Activated T-cell treated with anti-CD3 and anti-CD28 coated beads, Interleukin-2, amount 50 U/mL, for 4 hours (primary cell): ENCODE data around the gene NEDD8. TPM values are rescaled to one million over a fixed set of nuclear protein-coding genes. Genes with fewer than 3 reads are reported as not detected.
A peak's percentile ranks its signal among the peaks of the same experiment; 100 is the strongest.
"Not testable (repeated sequence)": the region's sequence is repeated elsewhere in the genome, so short reads cannot be mapped to it uniquely, and the experiment has no call there.

Source experiments
- ATAC-seq, 2 donors: fragments of 200-7000 bp; cut with Tn5 transposase; one replicate each; pipeline ENCODE4 v1.10.0; 2021
- DNase-seq: peaks from one replicate; pipeline ENCODE4 v3.0.0-alpha.2; 2020
- H3K27me3 Mint-ChIP-seq: one replicate; pipeline ENCODE4 v1.8.0; 2021; ENCODE audit warnings: low read depth, mixed read lengths
- H3K36me3 Mint-ChIP-seq: one replicate; pipeline ENCODE4 v1.8.0; 2022; ENCODE audit warnings: mixed read lengths; ENCODE audit not compliant: insufficient read depth
- H3K4me1 Mint-ChIP-seq: one replicate; pipeline ENCODE4 v1.8.0; 2021; ENCODE audit warnings: low read depth, mixed read lengths
- H3K4me3 Mint-ChIP-seq: one replicate; pipeline ENCODE4 v1.8.0; 2021; ENCODE audit warnings: mild to moderate bottlenecking, moderate library complexity, mixed read lengths
- H3K9me3 Mint-ChIP-seq: one replicate; pipeline ENCODE4 v1.8.0; 2021; ENCODE audit warnings: mixed read lengths
- total RNA-seq, 3 donors: library from RNA; stranded (reverse); gene quantifications; one replicate each; pipeline ENCODE4 v1.2.1, GENCODE V29; 2021

Gene NEDD8
- total RNA-seq, 3 donors from 2014 or later = 197 to 217 (median 205) TPM

- peaks cover 23% of the 10 kb centered on the region for H3K36me3 Mint-ChIP-seq
- ATAC-seq = peak; percentile 7 to 15
- H3K9me3 Mint-ChIP-seq = no peaks in the 10 kb centered on the region
- peak overlapping the region; percentile 93 for H3K4me3 Mint-ChIP-seq
- DNase-seq = no peak
- no peaks in the 10 kb centered on the region for H3K27me3 Mint-ChIP-seq
- H3K4me1 Mint-ChIP-seq = peaks cover 47% of the 10 kb centered on the region
Measured at GRCh38 chr14:24231263-24232120, 675 bp downstream of the NEDD8 start.

- ATAC-seq (no peak), DNase-seq (no peak)
- Mint-ChIP-seq H3K9me3 (no peaks in the 10 kb centered on the region), H3K4me1 (peaks cover 39% of the 10 kb centered on the region), H3K27me3 (no peaks in the 10 kb centered on the region), H3K4me3 (no peak overlapping the region), H3K36me3 (peaks cover 11% of the 10 kb centered on the region)
Measured at GRCh38 chr14:24228902-24229301, 3.3 kb downstream of the NEDD8 start.

GRCh38 chr14:24226473-24226872, 5.7 kb downstream of the NEDD8 start:
- ATAC-seq = no peak
- DNase-seq = no peak
- H3K27me3 Mint-ChIP-seq = no peaks in the 10 kb centered on the region
- H3K9me3 Mint-ChIP-seq = no peaks in the 10 kb centered on the region
- H3K4me3 Mint-ChIP-seq = no peak overlapping the region
- H3K4me1 Mint-ChIP-seq = peaks cover 29% of the 10 kb centered on the region
- H3K36me3 Mint-ChIP-seq = peaks cover 11% of the 10 kb centered on the region

- no peaks in the 10 kb centered on the region for H3K9me3 Mint-ChIP-seq
- DNase-seq (no peak), ATAC-seq (no peak)
- H3K4me1 Mint-ChIP-seq = peaks cover 22% of the 10 kb centered on the region
- H3K4me3 Mint-ChIP-seq = no peak overlapping the region
- no peaks in the 10 kb centered on the region for H3K27me3 Mint-ChIP-seq
- H3K36me3 Mint-ChIP-seq = peaks cover 12% of the 10 kb centered on the region
Measured at GRCh38 chr14:24224618-24225071, 7.5 kb downstream of the NEDD8 start.

- H3K27me3 Mint-ChIP-seq, H3K4me3 Mint-ChIP-seq, DNase-seq, H3K9me3 Mint-ChIP-seq, ATAC-seq: not testable (repeated sequence)
- Mint-ChIP-seq H3K4me1 (peaks cover 22% of the 10 kb centered on the region), H3K36me3 (peaks cover 14% of the 10 kb centered on the region)
Measured at GRCh38 chr14:24222987-24223386, 9.2 kb downstream of the NEDD8 start.

- ATAC-seq (no peak), DNase-seq (no peak)
- Mint-ChIP-seq H3K4me1 (peaks cover 21% of the 10 kb centered on the region), H3K9me3 (no peaks in the 10 kb centered on the region), H3K27me3 (no peaks in the 10 kb centered on the region), H3K4me3 (no peak overlapping the region), H3K36me3 (peaks cover 12% of the 10 kb centered on the region)
Measured at GRCh38 chr14:24219521-24219920, 12.6 kb downstream of the NEDD8 start.

GRCh38 chr14:24219080-24219479, 13.1 kb downstream of the NEDD8 start:
- no peak overlapping the region for H3K4me3 Mint-ChIP-seq
- peaks cover 23% of the 10 kb centered on the region for H3K4me1 Mint-ChIP-seq
- peaks cover 10% of the 10 kb centered on the region for H3K36me3 Mint-ChIP-seq
- no peaks in the 10 kb centered on the region for H3K27me3 Mint-ChIP-seq
- H3K9me3 Mint-ChIP-seq = no peaks in the 10 kb centered on the region
- no peak for DNase-seq
- ATAC-seq = no peak

- peaks cover 10% of the 10 kb centered on the region for H3K36me3 Mint-ChIP-seq
- ATAC-seq, DNase-seq, H3K9me3 Mint-ChIP-seq, H3K4me3 Mint-ChIP-seq, H3K27me3 Mint-ChIP-seq: not testable (repeated sequence)
- peaks cover 40% of the 10 kb centered on the region for H3K4me1 Mint-ChIP-seq
Measured at GRCh38 chr14:24216876-24217275, 15.3 kb downstream of the NEDD8 start.

GRCh38 chr14:24216345-24216699, 15.8 kb downstream of the NEDD8 start:
- peak overlapping the region; percentile 90 for H3K4me3 Mint-ChIP-seq
- ATAC-seq = no peak
- H3K4me1 Mint-ChIP-seq = peaks cover 46% of the 10 kb centered on the region
- no peak for DNase-seq
- H3K27me3 Mint-ChIP-seq = no peaks in the 10 kb centered on the region
- peaks cover 14% of the 10 kb centered on the region for H3K36me3 Mint-ChIP-seq
- H3K9me3 Mint-ChIP-seq = no peaks in the 10 kb centered on the region

- Mint-ChIP-seq H3K9me3 (no peaks in the 10 kb centered on the region), H3K4me3 (peak within 1 kb of the TSS; percentile 90), H3K4me1 (peaks cover 47% of the 10 kb centered on the region), H3K36me3 (peaks cover 15% of the 10 kb centered on the region), H3K27me3 (no peaks in the 10 kb centered on the region)
- DNase-seq = peak; percentile 79
- peak; percentile 73 to 76 for ATAC-seq
Measured at GRCh38 chr14:24215495-24216344, 16.4 kb downstream of the NEDD8 start, which contains the start of gene MDP1. Gene MDP1 (minus strand): TSS chr14:24216066. CDS start chr14:24215955, 111 bp downstream.

- H3K4me1 Mint-ChIP-seq = peaks cover 52% of the 10 kb centered on the region
- peaks cover 27% of the 10 kb centered on the region for H3K36me3 Mint-ChIP-seq
- ATAC-seq (no peak), DNase-seq (no peak)
- H3K9me3 Mint-ChIP-seq = no peaks in the 10 kb centered on the region
- no peaks in the 10 kb centered on the region for H3K27me3 Mint-ChIP-seq
- H3K4me3 Mint-ChIP-seq = peak overlapping the region; percentile 90
Measured at GRCh38 chr14:24213866-24214662, 18.1 kb downstream of the NEDD8 start.

- ATAC-seq = peak; percentile 84 to 86
Measured at GRCh38 chr14:24212924-24213865, 19.0 kb downstream of the NEDD8 start, which contains the start of gene CHMP4A. Gene CHMP4A (minus strand): TSS chr14:24213488. CDS start chr14:24213439, 49 bp downstream.

GRCh38 chr14:24211311-24211710, 20.9 kb downstream of the NEDD8 start:
- Mint-ChIP-seq H3K9me3 (no peaks in the 10 kb centered on the region), H3K4me1 (peaks cover 63% of the 10 kb centered on the region), H3K4me3 (peak overlapping the region; percentile 90), H3K27me3 (no peaks in the 10 kb centered on the region), H3K36me3 (peaks cover 39% of the 10 kb centered on the region)
- ATAC-seq (no peak), DNase-seq (no peak)

More at GRCh38 chr14:24212924-24213865, 19.0 kb downstream of the NEDD8 start, which contains the start of gene CHMP4A:
- Mint-ChIP-seq H3K9me3 (no peaks in the 10 kb centered on the region), H3K4me1 (peaks cover 55% of the 10 kb centered on the region), H3K36me3 (peaks cover 27% of the 10 kb centered on the region), H3K4me3 (peak within 1 kb of the TSS; percentile 90), H3K27me3 (no peaks in the 10 kb centered on the region)
- DNase-seq = peak; percentile 92
